ENCODE results near the gene OR6A2.

The OR6A2 gene

DNA sequence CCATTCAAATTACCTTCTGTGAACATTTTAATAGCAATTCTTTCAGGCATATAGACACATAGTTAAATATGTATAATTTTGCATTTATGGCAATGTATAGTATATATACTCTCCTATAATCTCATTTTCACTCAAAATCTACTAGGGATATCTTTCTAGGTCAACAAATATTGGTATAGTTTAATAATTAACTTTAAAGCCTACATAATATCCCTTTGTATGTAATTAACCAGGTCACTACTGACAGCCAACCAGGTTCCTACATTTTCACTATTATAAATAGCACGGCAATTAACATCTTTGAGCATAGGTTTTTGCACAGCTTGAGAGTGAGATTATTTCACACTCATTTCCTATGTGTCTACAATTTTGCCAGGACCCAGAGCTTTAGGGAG, 43.5 kb downstream of the OR6A2 start:
- no peak for DNase-seq

DNA sequence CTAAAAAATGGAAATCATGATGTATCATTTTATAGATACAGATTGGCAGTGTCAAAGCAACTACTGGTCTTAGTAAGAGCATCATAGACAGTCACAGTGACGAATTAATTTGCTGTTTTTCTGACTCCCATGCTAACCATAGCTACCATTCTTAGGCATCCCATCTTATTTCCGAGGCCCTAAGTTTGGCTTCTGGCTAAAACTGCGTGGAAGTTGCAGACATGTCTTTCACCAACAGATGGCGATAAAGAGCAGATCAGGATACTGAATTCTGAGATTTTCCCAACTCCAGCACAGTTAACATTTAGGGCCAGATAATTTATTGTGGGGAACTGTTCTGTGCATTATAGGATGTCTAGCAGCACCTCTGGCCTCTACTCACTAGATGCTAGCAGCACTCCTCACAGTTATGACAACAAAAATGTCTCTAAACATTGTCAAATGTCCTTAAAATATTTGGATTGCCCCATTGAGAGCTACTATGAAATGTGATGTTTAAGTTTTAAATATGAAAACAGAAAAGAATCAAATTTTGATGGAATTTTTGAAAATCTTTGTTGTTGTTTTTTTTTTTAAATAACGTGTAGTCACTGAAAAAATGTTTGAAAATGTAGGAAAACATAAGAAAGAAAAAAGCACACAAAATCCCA, 44.1 kb downstream of the OR6A2 start:
- DNase-seq: peak; percentile 13

DNA sequence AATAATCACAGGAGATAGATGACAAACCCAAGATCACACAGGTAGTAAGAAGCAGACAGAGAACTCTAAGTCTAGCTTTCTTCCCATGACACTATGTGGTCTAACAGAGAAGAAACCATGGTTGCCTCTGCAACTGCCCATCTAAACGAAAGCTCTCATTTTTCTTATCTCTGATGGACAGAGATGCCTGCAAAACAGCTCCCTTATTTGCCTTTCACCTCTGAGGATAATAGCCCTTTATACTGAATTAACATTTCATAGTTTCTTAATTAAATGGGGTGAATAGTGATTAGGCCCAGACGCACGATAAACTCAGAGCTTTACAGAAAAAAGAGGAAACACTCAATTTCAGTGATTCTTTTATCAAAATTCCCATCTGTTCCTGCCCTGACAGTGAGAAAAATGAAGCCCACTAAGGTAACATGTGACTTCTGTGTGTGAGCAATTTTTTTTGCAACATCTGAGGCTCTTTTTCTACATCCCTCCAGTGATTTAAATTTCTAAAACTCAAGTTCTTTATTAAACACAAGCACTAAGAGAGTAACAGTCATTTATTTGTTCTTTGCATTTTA, 52.3 kb downstream of the OR6A2 start:
- DNase-seq: no peak

DNA sequence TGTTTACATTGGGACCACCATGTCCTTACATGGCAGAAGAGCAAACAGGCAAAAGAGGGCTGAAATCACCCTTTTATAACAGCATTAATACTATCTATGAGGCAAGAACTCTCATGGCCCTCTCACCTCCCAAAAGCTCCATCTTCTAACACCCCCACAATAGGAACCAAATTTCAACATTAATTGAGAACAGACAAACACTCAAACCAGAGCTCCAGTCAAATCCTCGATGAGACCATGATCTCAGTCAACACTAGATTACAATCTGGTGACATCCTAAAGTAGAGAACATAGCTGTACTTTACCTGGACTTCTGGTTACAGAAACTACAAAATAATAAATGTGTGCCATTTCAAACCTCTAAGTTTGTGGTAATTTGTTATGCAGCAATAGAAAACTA, 52.9 kb downstream of the OR6A2 start:
- no peak for DNase-seq

DNA sequence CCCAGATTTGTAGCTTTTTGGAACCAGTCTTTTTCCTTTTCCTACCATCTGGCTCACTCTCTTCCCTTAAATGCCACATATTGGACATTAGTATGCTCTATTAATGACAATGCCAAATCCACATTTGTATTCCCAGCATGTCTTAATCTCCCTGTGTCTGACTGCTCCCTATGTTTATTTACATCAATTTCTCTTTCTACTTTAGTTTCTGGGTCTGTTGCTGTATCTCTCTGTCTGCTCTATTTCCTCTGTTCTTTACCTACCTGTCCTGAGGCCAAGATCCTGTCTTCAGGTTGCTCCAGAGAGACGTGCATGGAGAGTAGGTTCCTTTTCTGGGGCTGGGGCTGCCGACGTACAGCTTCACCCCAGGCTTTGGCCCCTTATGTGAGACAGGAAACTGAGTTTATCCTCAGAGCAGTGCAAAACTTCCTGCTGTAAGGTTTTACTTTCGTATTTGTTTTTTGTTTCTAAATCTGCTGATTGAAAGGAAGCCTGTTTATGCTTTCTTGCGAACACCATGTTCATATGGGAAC, 53.3 kb downstream of the OR6A2 start:
- DNase-seq: peak; percentile 22

DNA sequence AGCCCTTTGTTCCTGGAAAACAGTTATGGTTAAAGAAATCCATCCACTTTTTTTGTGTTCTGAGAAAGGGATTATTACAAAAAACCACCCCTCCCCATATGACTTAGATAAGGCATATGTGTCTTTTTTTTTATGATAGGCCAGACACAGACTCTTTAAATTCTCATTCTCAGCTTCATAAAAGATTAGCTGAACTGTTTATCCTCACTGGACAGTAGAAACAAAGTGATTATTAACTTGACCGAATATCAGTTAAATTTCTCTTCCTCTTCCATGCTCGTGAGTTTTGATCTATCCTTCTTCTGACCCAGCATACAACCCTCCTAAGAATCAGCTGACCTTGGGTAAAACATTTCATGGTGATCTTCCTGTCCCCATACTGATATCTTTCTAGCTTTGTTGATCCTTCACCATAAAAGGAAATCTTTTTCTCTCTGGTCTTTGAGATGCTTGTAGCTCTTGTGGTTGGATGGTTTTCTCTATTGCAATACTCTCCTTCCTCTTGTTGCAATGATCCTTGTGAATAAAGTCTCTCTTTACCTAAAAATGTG, 53.9 kb downstream of the OR6A2 start:
- DNase-seq: no peak

DNA sequence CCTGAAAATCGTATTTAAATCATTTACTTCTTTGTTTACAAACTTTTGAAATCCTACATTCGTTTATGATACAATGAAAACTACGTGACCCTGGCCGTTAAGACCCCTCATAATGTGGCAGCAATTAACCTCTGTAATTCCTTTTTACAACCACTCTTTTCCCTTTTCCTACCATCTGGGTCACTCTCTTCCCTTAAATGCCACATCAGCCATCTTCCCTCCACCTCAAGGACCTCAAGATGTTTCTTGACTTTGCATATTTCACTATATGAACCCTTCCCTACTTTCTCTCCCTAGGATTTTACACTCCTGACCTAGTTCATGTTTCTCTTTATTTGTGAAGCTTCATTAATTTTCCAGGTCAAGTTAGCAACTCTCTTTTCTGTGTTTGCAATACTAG, 54.5 kb downstream of the OR6A2 start:
- DNase-seq: no peak

DNA sequence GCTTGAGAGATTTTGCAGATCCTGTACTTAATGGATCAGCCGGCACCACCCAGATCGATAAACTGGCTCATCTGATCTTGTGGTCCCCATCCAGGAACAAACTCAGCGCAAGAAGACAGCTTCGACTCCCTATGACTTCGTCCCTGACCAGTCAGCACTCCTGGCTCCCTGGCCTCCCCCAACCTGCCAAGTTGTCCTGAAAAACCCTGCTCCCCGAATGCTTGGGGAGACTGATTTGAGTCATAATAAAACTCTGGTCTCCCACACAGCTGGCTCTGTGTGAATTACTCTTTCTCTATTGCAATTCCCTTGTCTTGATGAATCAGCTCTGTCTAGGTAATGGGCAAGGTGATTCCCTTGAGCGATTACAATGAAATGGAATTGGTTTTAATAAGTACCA, 57.2 kb downstream of the OR6A2 start:
- no peak for DNase-seq
